SK-N-SH (cell line): ENCODE data around the gene RBBP7. TPM values are rescaled to one million over a fixed set of nuclear protein-coding genes. Genes with fewer than 3 reads are reported as not detected.

Experiments used
- CTCF ChIA-PET: fragments of 300-600, 350-600 bp; formaldehyde crosslinking; extraction: SDS; loops from one replicate; lab custom pipeline; 2021; lab: Yijun Ruan, JAX
- POLR2A ChIA-PET: fragments of 350-600 bp; sonication (Branson Sonifier 250); formaldehyde crosslinking; extraction: SDS; loops from one replicate; lab custom pipeline; 2020; ENCODE audit warnings: antibody characterized with exemption, inconsistent platforms; lab: Yijun Ruan, JAX
- DNase-seq: peaks from one replicate; pipeline ENCODE4 v3.0.0; 2012
- H2AFZ ChIP-seq: fragments of 200-600 bp; sonication (generic); 2 replicates; pipeline ENCODE4 v1.8.1; 2016; ENCODE audit warnings: antibody characterized with exemption, mild to moderate bottlenecking, low read depth
- H3F3A ChIP-seq: fragments of 200-600 bp; sonication (generic); replicated peaks from 2 replicates; pipeline ENCODE3; 2016; ENCODE audit warnings: antibody characterized with exemption, mild to moderate bottlenecking; ENCODE audit not compliant: insufficient read depth
- H3K27ac ChIP-seq, 2 experiments: fragments of 200-500 bp in 1 of 2; fragments of 200-600 bp in 1 of 2; sonication (Bioruptor generic) in 1 of 2; sonication (generic), shearing (Covaris generic) in 1 of 2; 2 replicates each; pipeline versions ENCODE4 v1.5.1 to v1.6.1; 2014 to 2016; ENCODE audit warnings: low read depth in 2 of 2, inconsistent platforms in 1 of 2, low read length in 1 of 2, mild to moderate bottlenecking in 1 of 2, mixed read lengths in 1 of 2
- H3K27me3 ChIP-seq: fragments of 200-600 bp; sonication (generic), shearing (Covaris generic); 2 replicates; pipeline ENCODE4 v1.6.1; 2016; ENCODE audit warnings: mixed run types; ENCODE audit not compliant: insufficient read depth
- H3K36me3 ChIP-seq, 2 experiments: fragments of 200-500 bp in 1 of 2; fragments of 200-600 bp in 1 of 2; sonication (Bioruptor generic) in 1 of 2; sonication (generic) in 1 of 2; replicated peaks in 1 of 2; 2 replicates each; pipeline versions ENCODE3 to v1.5.1; 2014 to 2016; ENCODE audit warnings: low read length in 1 of 2, mild to moderate bottlenecking in 1 of 2; ENCODE audit not compliant: insufficient read depth in 2 of 2, control insufficient read depth in 1 of 2
- H3K4me1 ChIP-seq, 2 experiments: fragments of 200-500 bp in 1 of 2; fragments of 200-600 bp in 1 of 2; sonication (Bioruptor generic) in 1 of 2; sonication (generic), shearing (Covaris generic) in 1 of 2; 2 replicates each; pipeline versions ENCODE4 v1.5.1 to v1.6.1; 2014 to 2016; ENCODE audit warnings: low read depth in 1 of 2, low read length in 1 of 2, mixed run types in 1 of 2; ENCODE audit not compliant: insufficient read depth in 2 of 2, control insufficient read depth in 1 of 2
- H3K4me2 ChIP-seq: fragments of 200-600 bp; sonication (generic), shearing (Covaris generic); 2 replicates; pipeline ENCODE4 v1.6.1; 2017; ENCODE audit warnings: mixed run types
- H3K4me3 ChIP-seq, 2 experiments: fragments of 200-500 bp in 1 of 2; fragments of 200-600 bp in 1 of 2; sonication (Bioruptor generic) in 1 of 2; sonication (generic), shearing (Covaris generic) in 1 of 2; 2 replicates each; pipeline versions ENCODE4 v1.5.1 to v1.8.1; 2014 to 2016; ENCODE audit warnings: low read depth in 2 of 2, inconsistent platforms in 1 of 2, low read length in 1 of 2, mild to moderate bottlenecking in 1 of 2, mixed read lengths in 1 of 2, moderate library complexity in 1 of 2
- H3K79me2 ChIP-seq: fragments of 200-600 bp; sonication (generic); 2 replicates; pipeline ENCODE4 v1.8.1; 2017; ENCODE audit warnings: mild to moderate bottlenecking; ENCODE audit not compliant: insufficient read depth
- H3K9ac ChIP-seq: fragments of 200-600 bp; sonication (generic); 2 replicates; pipeline ENCODE4 v1.6.1; 2017; ENCODE audit warnings: mixed run types
- H3K9me2 ChIP-seq: fragments of 200-600 bp; sonication (generic); 2 replicates; pipeline ENCODE4 v1.6.1; 2017; ENCODE audit warnings: mixed run types
- H3K9me3 ChIP-seq: fragments of 200-600 bp; sonication (generic); 2 replicates; pipeline ENCODE4 v1.6.1; 2017; ENCODE audit warnings: mixed run types, mild to moderate bottlenecking, moderate library complexity
- H4K20me1 ChIP-seq: fragments of 200-600 bp; sonication (generic); 2 replicates; pipeline ENCODE4 v1.6.1; 2017; ENCODE audit warnings: mild to moderate bottlenecking, mixed run types; ENCODE audit not compliant: insufficient read depth
- CHD2 ChIP-seq: fragments of 150-350 bp; IDR thresholded peaks from 2 replicates; pipeline ENCODE4 v1.6.1; 2018; ENCODE audit warnings: low read length; ENCODE audit not compliant: partially characterized antibody
- ELF1 ChIP-seq: IDR thresholded peaks from 2 replicates; pipeline ENCODE4 v1.4.0; 2012
- EZH2phosphoT487 ChIP-seq: fragments of 200-600 bp; sonication (generic); IDR thresholded peaks from 2 replicates; pipeline ENCODE4 v1.6.1; 2017; ENCODE audit warnings: low read depth, mixed run types, mild to moderate bottlenecking, antibody characterized with exemption, moderate library complexity, borderline replicate concordance
- FOXJ3 ChIP-seq: sonication (generic); formaldehyde crosslinking; IDR thresholded peaks from 2 replicates; pipeline ENCODE4 v1.5.1; 2020; ENCODE audit warnings: mild to moderate bottlenecking, missing genetic modification reagents
- GATA2 ChIP-seq: sonication (generic); formaldehyde crosslinking; IDR thresholded peaks from 2 replicates; pipeline ENCODE4 v1.5.0; 2020; ENCODE audit warnings: mild to moderate bottlenecking, missing genetic modification reagents
- IRF3 ChIP-seq: fragments of 150-350 bp; IDR thresholded peaks from 2 replicates; pipeline ENCODE4 v1.6.1; 2016; ENCODE audit warnings: mild to moderate bottlenecking, low read depth, low read length
- JUND ChIP-seq: IDR thresholded peaks from 2 replicates; pipeline ENCODE4 v1.4.0; 2012
- MAX ChIP-seq: IDR thresholded peaks from 2 replicates; pipeline ENCODE4 v1.4.0; 2012; ENCODE audit warnings: low read depth
- NRF1 ChIP-seq: IDR thresholded peaks from 2 replicates; pipeline ENCODE4 v1.6.1; 2012; ENCODE audit warnings: low read depth, mild to moderate bottlenecking, low read length
- RFX5 ChIP-seq: IDR thresholded peaks from 2 replicates; pipeline ENCODE4 v1.6.1; 2012; ENCODE audit warnings: mild to moderate bottlenecking, improper control_type of control experiment, low read length
- RXRA ChIP-seq: IDR thresholded peaks from 2 replicates; pipeline ENCODE4 v1.4.0; 2012; ENCODE audit warnings: low read depth, mild to moderate bottlenecking, borderline replicate concordance
- SMC3 ChIP-seq: IDR thresholded peaks from 2 replicates; pipeline ENCODE4 v1.6.1; 2012; ENCODE audit warnings: low read depth, low read length, improper control_type of control experiment
- ZBTB33 ChIP-seq: IDR thresholded peaks from 2 replicates; pipeline ENCODE4 v1.4.0; 2012; ENCODE audit warnings: low read depth, borderline replicate concordance
- WGBS: methylation state at CpG from one replicate; pipeline ENCODE4 v1.1.6; 2017; ENCODE audit warnings: low lambda C conversion rate; 5-methylcytosine and 5-hydroxymethylcytosine counted together
- polyA plus RNA-seq, 3 experiments: library from polyadenylated mRNA; depleted of rRNA; stranded (reverse); fragments of >200 nt; gene quantifications; 2 replicates each; pipeline ENCODE4 v1.2.3, GENCODE V29; 2012
- TF ChIP-seq, protein P1 (sequence below): fragments of 150-350 bp; IDR thresholded peaks from 2 replicates; pipeline ENCODE4 v1.6.1; 2017; ENCODE audit warnings: antibody characterized with exemption, low read length, low read depth, borderline replicate concordance
- TF ChIP-seq, protein P2 (sequence below): IDR thresholded peaks from 2 replicates; pipeline ENCODE4 v1.4.0; 2012; ENCODE audit warnings: low read depth, borderline replicate concordance

RBBP7 gene
- polyA plus RNA-seq, 1 of the 3 experiments (the other 2 are of a cell fraction): 172 TPM

DNA sequence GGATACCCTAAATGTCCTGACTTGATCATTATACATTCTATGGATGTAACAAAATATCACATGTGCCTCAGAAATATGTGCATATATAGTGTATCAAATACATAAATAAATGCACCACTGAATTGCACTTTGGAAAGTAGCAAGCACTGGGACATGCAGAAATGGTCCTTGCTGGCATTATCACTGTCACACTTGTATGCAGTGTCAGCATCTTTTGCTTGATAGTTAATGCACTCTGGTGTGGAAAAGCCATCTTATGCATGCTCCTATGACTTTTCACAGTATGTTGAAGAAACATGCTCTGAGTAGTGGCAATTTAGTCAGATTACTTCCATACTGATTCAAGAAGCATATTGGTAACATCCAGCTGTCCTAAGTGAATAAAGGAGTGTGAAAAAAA lies 48.8 kb upstream of the RBBP7 start (continued):
- TF ChIP-seq, protein P1, sequence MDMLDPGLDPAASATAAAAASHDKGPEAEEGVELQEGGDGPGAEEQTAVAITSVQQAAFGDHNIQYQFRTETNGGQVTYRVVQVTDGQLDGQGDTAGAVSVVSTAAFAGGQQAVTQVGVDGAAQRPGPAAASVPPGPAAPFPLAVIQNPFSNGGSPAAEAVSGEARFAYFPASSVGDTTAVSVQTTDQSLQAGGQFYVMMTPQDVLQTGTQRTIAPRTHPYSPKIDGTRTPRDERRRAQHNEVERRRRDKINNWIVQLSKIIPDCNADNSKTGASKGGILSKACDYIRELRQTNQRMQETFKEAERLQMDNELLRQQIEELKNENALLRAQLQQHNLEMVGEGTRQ: no peak
- TF ChIP-seq SMC3 (no peak), JUND (no peak), ZBTB33 (no peak), ELF1 (no peak), NRF1 (no peak), MAX (no peak), IRF3 (no peak), GATA2 (CRISPR knock-in tag) (no peak), CHD2 (no peak), FOXJ3 (CRISPR knock-in tag) (no peak), EZH2phosphoT487 (no peak), RXRA (no peak)
- TF ChIP-seq, protein P2, sequence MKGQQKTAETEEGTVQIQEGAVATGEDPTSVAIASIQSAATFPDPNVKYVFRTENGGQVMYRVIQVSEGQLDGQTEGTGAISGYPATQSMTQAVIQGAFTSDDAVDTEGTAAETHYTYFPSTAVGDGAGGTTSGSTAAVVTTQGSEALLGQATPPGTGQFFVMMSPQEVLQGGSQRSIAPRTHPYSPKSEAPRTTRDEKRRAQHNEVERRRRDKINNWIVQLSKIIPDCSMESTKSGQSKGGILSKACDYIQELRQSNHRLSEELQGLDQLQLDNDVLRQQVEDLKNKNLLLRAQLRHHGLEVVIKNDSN: no peak

DNA sequence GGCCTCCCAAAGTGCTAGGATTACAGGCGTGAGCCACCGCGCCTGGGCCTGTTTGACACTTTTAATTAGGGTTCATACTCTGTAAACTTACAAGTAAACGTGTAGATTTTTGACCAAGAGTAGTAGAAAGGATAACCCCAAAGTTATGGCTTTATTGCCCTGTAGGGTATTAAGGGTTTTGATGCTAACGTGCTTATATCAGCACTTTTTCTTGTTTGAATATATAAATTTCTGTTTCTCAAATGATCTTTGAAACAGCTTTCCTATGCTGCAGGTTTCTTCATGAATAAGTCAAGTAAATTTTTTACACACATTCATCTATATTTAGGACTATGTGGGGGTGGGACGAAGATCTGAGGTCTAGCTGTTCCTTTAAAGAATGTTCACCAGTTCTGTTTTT lies 47.0 kb upstream of the RBBP7 start:
- Histone ChIP-seq H3K27me3 (no peaks in the 10 kb centered on the region; the same call in 1 of the 2 replicates), H2AFZ (no peak overlapping the region), H3F3A (no peaks in the 10 kb centered on the region), H3K79me2 (no peaks in the 10 kb centered on the region), H3K4me3 (no peak overlapping the region), H3K4me2 (no peak overlapping the region), H4K20me1 (no peaks in the 10 kb centered on the region), H3K36me3 (no peaks in the 10 kb centered on the region), H3K9me3 (no peaks in the 10 kb centered on the region), H3K9ac (no peak overlapping the region), H3K9me2 (no peaks in the 10 kb centered on the region), H3K27ac (no peak overlapping the region), H3K4me1 (no peaks in the 10 kb centered on the region)
- CTCF ChIA-PET: interaction anchor here (0.6 to 1.5 kb wide), 2 partner anchors 96 to 129 kb away, joined by 3 to 4 read pairs; no protein-coding TSS in a partner anchor
- POLR2A ChIA-PET: no interaction called here
- WGBS: 52% methylated on average over 6 of the region's 6 CpGs
- TF ChIP-seq CHD2 (no peak), EZH2phosphoT487 (no peak), RFX5 (no peak), RXRA (no peak)
- no peak for DNase-seq
